ENCODE data around the gene C10orf71.

DNA sequence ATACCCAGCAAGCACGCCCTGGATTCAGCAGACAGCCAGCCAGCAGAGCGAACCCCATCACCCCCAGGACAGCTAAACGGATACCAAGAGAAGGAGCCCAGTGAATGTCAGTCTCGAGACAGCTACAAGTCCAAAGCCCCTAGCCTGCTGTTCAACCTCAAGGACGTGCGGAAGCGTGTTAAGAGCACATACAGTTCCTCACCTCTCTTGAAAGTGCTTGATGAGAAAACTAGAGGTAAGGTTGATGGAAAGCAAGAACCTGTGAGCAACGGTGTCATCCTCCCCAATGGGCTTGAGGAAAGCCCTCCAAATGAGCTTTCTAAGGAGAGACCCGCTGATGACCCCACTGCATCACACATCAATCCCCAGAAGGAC is 24.9 kb downstream of the C10orf71 start:
- TF ChIP-seq POLR2A (IDR thresholded peaks at IDR 0.05) = no peak
- TF ChIP-seq CTCF (IDR thresholded peaks at IDR 0.05) = no peak
- no peak for TF ChIP-seq POLR2AphosphoS5 (IDR thresholded peaks at IDR 0.05)

Measured in breast epithelium (tissue), 3 donors.